GM12801 (cell line): ENCODE results near the gene GYPC.

Experiments used
- CTCF ChIP-seq: IDR thresholded peaks from one replicate; pipeline ENCODE4 v1.5.1; 2011; ENCODE audit warnings: control low read depth; ENCODE audit not compliant: insufficient read length; ENCODE audit errors: extremely low read depth

The GYPC gene

DNA sequence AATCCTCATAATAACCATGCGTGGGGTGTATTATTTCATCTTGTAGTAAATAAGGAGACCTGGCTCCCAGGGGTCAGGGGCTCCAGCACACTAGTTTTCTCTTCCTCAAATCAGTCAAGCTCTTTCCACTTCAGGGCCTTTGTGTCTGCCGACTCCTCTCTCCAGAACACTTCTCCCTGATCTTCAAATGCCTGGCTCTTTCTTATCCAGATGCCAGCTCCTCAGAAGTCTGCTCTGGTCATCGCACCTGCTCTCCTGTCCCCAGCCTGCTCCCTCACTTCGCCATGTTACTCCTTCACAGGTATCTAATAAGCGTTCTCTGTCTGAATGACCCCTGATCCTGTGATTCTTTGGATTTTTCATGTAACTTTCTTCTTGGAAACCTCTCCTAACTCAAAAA lies 62.0 kb downstream of the GYPC start:
- TF ChIP-seq CTCF, result no peak

DNA sequence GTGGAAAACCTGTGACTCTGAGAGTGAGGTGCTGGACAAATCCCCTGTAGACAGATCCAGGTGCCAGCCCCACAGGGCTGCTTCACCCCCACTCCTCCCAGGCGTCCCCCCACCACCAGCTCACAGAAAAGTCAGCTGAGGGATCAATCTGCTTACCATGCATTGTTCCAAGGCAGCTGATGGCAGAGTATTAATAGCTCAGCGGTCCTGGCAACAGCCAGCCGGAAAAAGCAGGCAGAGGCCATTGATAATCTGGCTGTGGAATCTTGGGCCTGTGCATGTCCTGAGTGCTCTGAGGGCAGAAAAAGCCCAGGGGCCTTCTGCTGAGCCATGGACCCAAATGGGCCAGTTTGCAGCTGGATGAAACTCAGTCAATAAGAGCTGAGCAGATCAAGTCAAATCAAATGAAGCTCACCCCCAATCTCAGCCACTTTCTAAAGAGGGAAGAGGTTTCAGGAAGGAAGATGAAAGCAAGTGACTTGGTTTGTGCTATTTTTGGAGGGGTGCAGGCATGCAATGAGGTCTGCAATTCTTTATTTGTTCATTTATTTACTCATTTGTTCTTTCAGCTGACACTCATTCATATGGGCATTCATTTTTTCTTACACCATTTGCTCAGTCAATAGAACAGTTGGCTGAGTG lies 63.4 kb downstream of the GYPC start:
- no peak for TF ChIP-seq CTCF

- TF ChIP-seq CTCF, result no peak
These were observed 63.9 kb downstream of the GYPC start for GRCh38 chr2:126719833-126720351.

DNA sequence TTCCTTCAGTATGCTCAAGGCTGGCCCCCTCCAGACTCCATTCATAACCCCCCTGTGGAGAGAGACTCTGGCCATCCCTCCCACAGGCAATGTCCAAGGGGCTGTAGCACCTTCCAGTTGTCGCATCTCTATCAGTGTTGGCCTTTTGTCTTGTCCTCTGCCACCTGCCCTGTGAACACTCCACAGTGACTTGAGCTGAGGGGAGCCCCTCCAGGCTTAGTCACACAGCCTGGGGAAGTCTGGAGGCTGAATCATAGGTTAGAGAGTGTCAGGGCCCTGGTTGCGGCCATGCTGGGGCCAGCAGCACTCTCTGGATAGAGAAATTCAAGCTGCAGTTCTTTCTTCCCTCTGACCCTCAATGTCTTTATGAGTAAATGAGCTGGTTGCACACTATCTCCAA lies 64.7 kb downstream of the GYPC start:
- TF ChIP-seq CTCF, result no peak

DNA sequence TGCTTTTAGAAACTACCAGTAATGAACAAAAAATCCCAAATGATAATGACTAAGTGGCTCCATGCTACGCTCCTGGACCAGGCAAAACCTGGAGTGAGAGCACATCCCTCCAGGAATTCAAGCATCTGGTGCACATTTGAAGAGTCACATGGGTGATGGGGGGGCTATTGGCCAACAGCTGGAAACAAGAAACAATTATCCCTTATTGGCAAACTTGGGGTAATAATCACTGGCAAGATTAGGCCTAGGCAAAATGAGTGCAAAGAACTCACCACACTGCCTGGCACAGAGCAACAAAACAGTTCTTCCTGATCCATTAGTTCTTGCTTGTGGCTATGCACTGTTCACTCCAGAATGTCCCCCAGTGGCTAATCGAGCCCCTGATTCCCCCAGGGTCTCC lies 66.1 kb downstream of the GYPC start:
- TF ChIP-seq CTCF, result no peak

DNA sequence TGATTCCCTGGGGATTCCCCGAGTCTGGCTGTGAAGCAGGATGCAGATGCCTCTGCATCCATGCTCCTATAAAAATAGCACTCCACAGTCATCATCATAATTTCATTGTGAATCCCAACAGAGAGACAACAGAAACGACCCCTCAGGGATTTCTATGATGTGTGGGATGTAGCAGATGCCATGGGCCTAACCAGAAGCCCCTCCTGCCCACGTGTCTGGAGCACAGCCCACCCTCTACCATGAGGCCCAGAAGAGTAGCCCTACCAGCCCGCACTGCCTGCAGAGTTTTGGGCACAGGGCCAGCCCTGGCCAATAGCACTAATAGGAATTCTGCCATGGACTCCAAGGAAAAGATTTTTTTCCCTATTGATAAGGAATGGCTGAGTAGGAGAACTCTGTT lies 66.6 kb downstream of the GYPC start:
- no peak for TF ChIP-seq CTCF

- TF ChIP-seq CTCF, result no peak
These were observed 67.4 kb downstream of the GYPC start for GRCh38 chr2:126723281-126723815.
